AG10803 (cell line): ENCODE measurements around the gene SPINK9.

Source experiments
- DNase-seq: peaks from one replicate; pipeline ENCODE4 v3.0.0; 2010; ENCODE audit warnings: low read depth
- H3K4me3 ChIP-seq: 2 replicates; pipeline ENCODE4 v1.5.1; 2011; ENCODE audit warnings: mild to moderate bottlenecking, low read length, control low read depth
- CTCF ChIP-seq: conservative IDR thresholded peaks from 2 replicates; pipeline ENCODE4 v1.5.1; 2011; ENCODE audit warnings: mild to moderate bottlenecking, low read length, control low read depth, inconsistent platforms

SPINK9 gene

GRCh38 chr5:148335259-148335658 is at the start of gene SPINK9:
Gene SPINK9 (plus strand): TSS chr5:148335559. CDS start chr5:148335614, 55 bp downstream.
- DNase-seq = no peak
- no peak for TF ChIP-seq CTCF
- H3K4me3 ChIP-seq = no peak within 1 kb of the TSS

GRCh38 chr5:148290271-148291195 is 44.8 kb upstream of the SPINK9 start:
- peak; percentile 3 for DNase-seq
- H3K4me3 ChIP-seq = no peak overlapping the region

GRCh38 chr5:148297731-148298130 is 37.6 kb upstream of the SPINK9 start:
- no peak for DNase-seq
- no peak overlapping the region for H3K4me3 ChIP-seq
- TF ChIP-seq CTCF = no peak

More at GRCh38 chr5:148290271-148291195, 44.8 kb upstream of the SPINK9 start:
- peak; percentile 29 for TF ChIP-seq CTCF

- no peak overlapping the region for H3K4me3 ChIP-seq
- TF ChIP-seq CTCF = no peak
- DNase-seq = no peak
These were observed 28.9 kb upstream of the SPINK9 start for GRCh38 chr5:148306446-148306845.

GRCh38 chr5:148309019-148309418 is 26.3 kb upstream of the SPINK9 start:
- DNase-seq = no peak
- H3K4me3 ChIP-seq = no peak overlapping the region
- no peak for TF ChIP-seq CTCF

GRCh38 chr5:148309746-148310145 is 25.6 kb upstream of the SPINK9 start:
- DNase-seq = no peak
- no peak for TF ChIP-seq CTCF
- H3K4me3 ChIP-seq = no peak overlapping the region

GRCh38 chr5:148311484-148311883 is 23.9 kb upstream of the SPINK9 start:
- TF ChIP-seq CTCF = no peak
- no peak overlapping the region for H3K4me3 ChIP-seq
- DNase-seq = no peak
